Measurements from ENCODE around the gene AKT2. TPM values are rescaled to one million over a fixed set of nuclear protein-coding genes. Genes with fewer than 3 reads are reported as not detected.
A peak's percentile ranks its signal among the peaks of the same experiment; 100 is the strongest.
"Not testable (repeated sequence)": the region's sequence is repeated elsewhere in the genome, so short reads cannot be mapped to it uniquely, and the experiment has no call there.

The AKT2 gene
- polyA plus RNA-seq (2011; rRNA removed), result 159 and 180 TPM in 2 replicates
- polyA plus RNA-seq (2012; cell fraction: cytosol; rRNA removed), result 180 and 209 TPM in 2 replicates
- polyA plus RNA-seq (2012; cell fraction: nucleus; rRNA removed), result 545 and 598 TPM in 2 replicates
- 125 to 136 TPM (median 132 TPM) in 3 replicates for polyA plus RNA-seq (2017; fragmentation: RNase III; extraction: RNeasy Plus Mini Kit Qiagen cat#74134 plus additional on column Dnase treatment)
- polyA minus RNA-seq (2011; rRNA and poly(A)+ RNA removed), result 241 and 264 TPM in 2 replicates

DNA sequence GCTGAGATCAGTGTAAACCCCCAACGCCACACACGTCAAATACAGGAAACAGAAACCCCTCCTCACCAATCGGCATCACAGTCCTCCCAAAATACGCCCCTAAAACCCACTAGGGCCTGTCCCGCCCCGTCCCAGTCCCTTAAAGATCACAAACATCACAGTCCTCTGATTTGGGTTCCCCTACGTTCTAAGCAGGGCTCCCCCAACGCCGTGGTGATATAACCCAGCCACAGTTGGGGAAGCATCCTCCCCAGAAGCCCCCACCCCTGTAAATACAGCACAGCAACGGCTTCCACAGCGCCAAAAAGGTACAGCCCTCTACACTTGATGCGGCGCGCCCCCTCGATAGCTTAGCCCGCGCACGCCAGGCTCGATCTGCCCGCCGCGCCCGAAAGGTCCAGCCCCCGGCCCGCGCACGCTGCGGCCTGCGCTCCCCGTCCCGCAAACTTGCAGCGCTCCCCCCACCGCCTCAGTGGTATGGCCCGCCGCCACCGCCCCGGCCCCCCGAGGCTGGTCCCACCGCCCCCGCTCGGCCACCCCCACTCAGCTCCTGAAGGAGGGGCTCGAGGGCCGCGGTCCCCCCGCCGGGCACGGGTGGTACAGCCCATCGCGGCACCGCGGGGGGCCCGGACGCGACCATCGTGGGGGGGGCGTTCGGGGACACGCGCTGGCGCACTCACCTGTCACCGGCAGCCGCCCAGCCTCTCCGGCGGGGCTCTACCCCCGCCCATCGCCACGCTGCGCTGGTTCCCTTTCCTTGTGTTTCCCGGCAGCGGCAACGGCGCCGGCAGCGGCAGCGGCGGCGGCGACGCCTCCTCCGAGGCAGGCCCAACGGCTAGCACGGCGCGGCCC, at the start of gene AKT2:
Gene AKT2, minus strand, starts transcription at position 845 of the 852 bp plus-strand sequence. CDS start 20,078 bp downstream, outside the sequence.
- TF ChIP-seq BHLHE40 (IDR thresholded peaks at IDR 0.05; ENCODE audit: low read depth, low read length) (0 out of 2 replicates have a peak, but pooled peaks have one; percentile 7), MAZ (IDR thresholded peaks at IDR 0.05; ENCODE audit: borderline replicate concordance, low read depth, low read length) (peak; percentile 47; the same call in 1 of the 2 replicates), GATA3 (IDR thresholded peaks at IDR 0.05; ENCODE audit: borderline replicate concordance) (peak; percentile 84), EHF (CRISPR knock-in tag; IDR thresholded peaks at IDR 0.05) (no peak), JUN (IDR thresholded peaks at IDR 0.05) (peak; percentile 54 to 90; a peak in 4 of 5 replicates), PHF8 (IDR thresholded peaks at IDR 0.05; ENCODE audit: borderline replicate concordance, low read depth) (peak; percentile 80; the same call in 1 of the 2 replicates), CHD2 (IDR thresholded peaks at IDR 0.05; ENCODE audit: low read length, partially characterized antibody) (no peak), SMC3 (IDR thresholded peaks at IDR 0.05) (peak; percentile 7; the same call in 1 of the 3 replicates), MYC (IDR thresholded peaks at IDR 0.05; ENCODE audit: borderline replicate concordance, low read length) (peak; percentile 92), CEBPB (IDR thresholded peaks at IDR 0.05) (no peak), KDM5A (IDR thresholded peaks at IDR 0.05) (no peak)
- TF ChIP-seq, protein P1, sequence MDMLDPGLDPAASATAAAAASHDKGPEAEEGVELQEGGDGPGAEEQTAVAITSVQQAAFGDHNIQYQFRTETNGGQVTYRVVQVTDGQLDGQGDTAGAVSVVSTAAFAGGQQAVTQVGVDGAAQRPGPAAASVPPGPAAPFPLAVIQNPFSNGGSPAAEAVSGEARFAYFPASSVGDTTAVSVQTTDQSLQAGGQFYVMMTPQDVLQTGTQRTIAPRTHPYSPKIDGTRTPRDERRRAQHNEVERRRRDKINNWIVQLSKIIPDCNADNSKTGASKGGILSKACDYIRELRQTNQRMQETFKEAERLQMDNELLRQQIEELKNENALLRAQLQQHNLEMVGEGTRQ (IDR thresholded peaks at IDR 0.05), result no peak
- TF ChIP-seq, protein P2, sequence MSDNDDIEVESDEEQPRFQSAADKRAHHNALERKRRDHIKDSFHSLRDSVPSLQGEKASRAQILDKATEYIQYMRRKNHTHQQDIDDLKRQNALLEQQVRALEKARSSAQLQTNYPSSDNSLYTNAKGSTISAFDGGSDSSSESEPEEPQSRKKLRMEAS (IDR thresholded peaks at IDR 0.05), result peak; percentile 74
- TF ChIP-seq, protein P3, sequence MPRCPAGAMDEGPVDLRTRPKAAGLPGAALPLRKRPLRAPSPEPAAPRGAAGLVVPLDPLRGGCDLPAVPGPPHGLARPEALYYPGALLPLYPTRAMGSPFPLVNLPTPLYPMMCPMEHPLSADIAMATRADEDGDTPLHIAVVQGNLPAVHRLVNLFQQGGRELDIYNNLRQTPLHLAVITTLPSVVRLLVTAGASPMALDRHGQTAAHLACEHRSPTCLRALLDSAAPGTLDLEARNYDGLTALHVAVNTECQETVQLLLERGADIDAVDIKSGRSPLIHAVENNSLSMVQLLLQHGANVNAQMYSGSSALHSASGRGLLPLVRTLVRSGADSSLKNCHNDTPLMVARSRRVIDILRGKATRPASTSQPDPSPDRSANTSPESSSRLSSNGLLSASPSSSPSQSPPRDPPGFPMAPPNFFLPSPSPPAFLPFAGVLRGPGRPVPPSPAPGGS (IDR thresholded peaks at IDR 0.05), result peak; percentile 66; the same call in 2 of the 3 replicates
- peak within 1 kb of the TSS; percentile 86 for H3K4me3 ChIP-seq
- peak within 1 kb of the TSS; percentile 96 for H3K4me2 ChIP-seq
- 1% methylated on average over 43 of the region's 84 CpGs for WGBS (ENCODE audit: missing lambda C conversion rate)
- ChIA-PET CTCF (interaction anchor here (0.7 to 10.0 kb wide), 6 partner anchors 16 to 136 kb away, joined by 3 to 86 read pairs (median 8); partner anchors contain the start of gene TTC9B), POLR2A (interaction anchor here (0.6 kb wide), 1 partner anchor 106 kb away, joined by 6 read pairs; no protein-coding TSS in a partner anchor)
- DNase-seq (ENCODE audit: low read depth in 1 of 2, low spot score in 1 of 2) (peak in 1 of 2 experiments; percentile 85), ATAC-seq (peak; percentile 63 to 72), FAIRE-seq (no peak)
- peaks cover 17% of the 10 kb centered on the region for H3K4me1 ChIP-seq
- H3K27ac ChIP-seq, result peak within 1 kb of the TSS; percentile 78 to 90
- H3K9me3 ChIP-seq, result no peaks in the 10 kb centered on the region

DNA sequence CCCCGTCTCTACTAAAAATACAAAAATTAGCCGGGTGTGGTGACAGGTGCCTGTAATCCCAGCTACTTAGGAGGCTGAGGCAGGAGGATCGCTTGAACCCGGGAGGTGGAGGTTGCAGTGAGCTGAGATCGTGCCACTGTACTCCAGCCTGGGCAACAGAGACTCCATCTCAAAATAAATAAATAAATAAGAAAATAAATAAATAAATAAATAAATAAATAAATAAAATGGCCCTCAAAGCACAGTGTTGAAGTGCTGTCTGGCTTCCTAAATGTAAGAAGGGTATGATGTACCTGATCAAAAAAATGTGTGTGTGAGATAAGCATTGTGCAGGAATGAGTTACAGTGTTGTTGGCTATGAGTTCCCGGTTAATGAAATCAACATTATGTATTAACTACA, 47.9 kb upstream of the AKT2 start:
- CTCF ChIA-PET, result interaction anchor here (1.1 to 6.9 kb wide), 4 partner anchors 8 to 169 kb away, joined by 3 to 45 read pairs (median 4); no protein-coding TSS in a partner anchor
- H3K4me3 ChIP-seq; H3K4me2 ChIP-seq; H3K4me1 ChIP-seq; H3K9me3 ChIP-seq; FAIRE-seq; H3K27ac ChIP-seq; ATAC-seq; DNase-seq (ENCODE audit: low read depth in 1 of 2, low spot score in 1 of 2); POLR2A ChIA-PET: not testable (repeated sequence)
- peak; percentile 99 for TF ChIP-seq ZC3H11A (IDR thresholded peaks at IDR 0.05)
- WGBS (ENCODE audit: missing lambda C conversion rate), result 95% methylated on average over 6 of the region's 6 CpGs

DNA sequence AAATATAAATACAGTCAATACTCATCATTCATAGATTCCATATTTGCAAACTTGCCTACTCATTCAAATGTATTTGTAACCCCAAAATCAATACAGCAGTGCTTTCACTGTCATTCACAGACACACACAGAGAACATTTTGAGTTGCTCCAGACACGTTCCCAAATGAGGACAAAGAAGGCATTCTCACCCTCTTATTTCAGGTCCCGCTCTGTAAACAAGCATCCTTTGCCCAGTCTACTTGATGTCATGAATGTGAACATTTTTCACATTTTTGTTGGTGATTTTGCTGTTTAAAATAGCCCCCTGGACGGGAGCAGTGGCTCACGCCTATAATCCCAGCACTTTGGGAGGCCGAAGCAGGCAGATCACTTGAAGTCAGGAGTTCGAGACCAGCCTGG, 47.5 kb upstream of the AKT2 start:
- FAIRE-seq (no peak), DNase-seq (ENCODE audit: low read depth in 1 of 2, low spot score in 1 of 2) (no peak), ATAC-seq (no peak)
- WGBS (ENCODE audit: missing lambda C conversion rate), result 86% methylated on average over 6 of the region's 6 CpGs
- TF ChIP-seq EHMT2 (IDR thresholded peaks at IDR 0.05; ENCODE audit: low read depth) (no peak), SREBF2 (IDR thresholded peaks at IDR 0.05) (no peak)
- no peaks in the 10 kb centered on the region for H3K4me1 ChIP-seq
- no peak overlapping the region for H3K27ac ChIP-seq
- ChIA-PET CTCF (interaction anchor here (1.1 to 7.9 kb wide), 5 partner anchors 8 to 169 kb away, joined by 3 to 45 read pairs (median 4); no protein-coding TSS in a partner anchor), POLR2A (interaction anchor here (0.7 kb wide), 1 partner anchor 37 kb away, joined by 3 read pairs; no protein-coding TSS in a partner anchor)
- no peak overlapping the region for H3K4me3 ChIP-seq
- H3K9me3 ChIP-seq, result no peaks in the 10 kb centered on the region
- H3K4me2 ChIP-seq, result no peak overlapping the region
